ENCODE measurements around the gene PGAP2. TPM values are rescaled to one million over a fixed set of nuclear protein-coding genes. Genes with fewer than 3 reads are reported as not detected.

Gene PGAP2
- total RNA-seq, 4 donors from 2014 or later = 9.1 to 67.2 (median 53.7) TPM

DNA sequence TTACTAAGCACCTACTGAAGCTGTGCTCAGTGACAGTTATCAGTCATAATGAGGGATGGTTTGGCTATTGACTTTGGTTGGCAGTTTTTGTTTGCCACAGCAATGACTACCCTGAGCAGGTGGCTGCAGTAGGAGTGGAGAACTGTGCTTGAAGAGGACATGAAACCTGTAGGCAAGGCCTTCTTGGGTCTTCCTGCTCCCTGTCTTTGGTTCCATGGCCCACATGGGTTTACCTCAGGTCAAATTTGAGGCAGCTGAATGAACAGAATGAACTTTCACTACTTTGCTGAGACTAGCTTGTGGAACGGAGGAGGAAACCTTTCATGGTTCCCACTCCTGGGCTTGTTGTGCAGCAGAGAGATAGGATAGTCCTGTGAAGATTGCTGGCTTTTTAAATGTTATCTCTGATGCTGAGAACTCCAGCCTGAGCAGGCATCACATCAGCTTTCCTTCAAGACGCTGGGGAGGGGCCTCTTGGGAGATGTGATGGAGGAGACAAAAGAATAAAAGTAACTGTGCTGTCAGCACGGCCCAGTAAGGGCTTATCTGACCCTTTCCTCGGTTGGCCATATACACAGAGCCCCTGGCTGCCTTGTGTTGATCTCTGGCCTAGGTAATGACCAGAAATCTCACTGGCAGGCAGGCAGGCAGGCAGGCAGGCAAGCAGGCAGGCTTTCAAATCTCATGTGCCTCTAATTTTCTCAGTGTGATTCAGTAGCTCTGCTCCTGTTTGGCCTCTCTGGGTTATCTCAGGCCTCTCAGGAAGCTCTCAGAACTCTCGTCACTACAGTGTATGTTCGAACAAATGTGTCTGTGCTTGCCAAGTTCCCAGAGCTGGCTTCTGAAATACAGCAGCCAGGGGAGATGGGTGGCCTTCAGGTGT lies 59.1 kb downstream of the PGAP2 start:
- H3K4me3 ChIP-seq = no peak overlapping the region
- no peaks in the 10 kb centered on the region for H3K27me3 ChIP-seq
- H3K36me3 ChIP-seq = no peaks in the 10 kb centered on the region
- peak in 1 of 3 donors; percentile 60 for DNase-seq
- H3K9me3 ChIP-seq = no peaks in the 10 kb centered on the region
- peak overlapping the region in 3 of 4 donors; percentile 57 to 63 (median 61) for H3K27ac ChIP-seq
- TF ChIP-seq, protein P1, sequence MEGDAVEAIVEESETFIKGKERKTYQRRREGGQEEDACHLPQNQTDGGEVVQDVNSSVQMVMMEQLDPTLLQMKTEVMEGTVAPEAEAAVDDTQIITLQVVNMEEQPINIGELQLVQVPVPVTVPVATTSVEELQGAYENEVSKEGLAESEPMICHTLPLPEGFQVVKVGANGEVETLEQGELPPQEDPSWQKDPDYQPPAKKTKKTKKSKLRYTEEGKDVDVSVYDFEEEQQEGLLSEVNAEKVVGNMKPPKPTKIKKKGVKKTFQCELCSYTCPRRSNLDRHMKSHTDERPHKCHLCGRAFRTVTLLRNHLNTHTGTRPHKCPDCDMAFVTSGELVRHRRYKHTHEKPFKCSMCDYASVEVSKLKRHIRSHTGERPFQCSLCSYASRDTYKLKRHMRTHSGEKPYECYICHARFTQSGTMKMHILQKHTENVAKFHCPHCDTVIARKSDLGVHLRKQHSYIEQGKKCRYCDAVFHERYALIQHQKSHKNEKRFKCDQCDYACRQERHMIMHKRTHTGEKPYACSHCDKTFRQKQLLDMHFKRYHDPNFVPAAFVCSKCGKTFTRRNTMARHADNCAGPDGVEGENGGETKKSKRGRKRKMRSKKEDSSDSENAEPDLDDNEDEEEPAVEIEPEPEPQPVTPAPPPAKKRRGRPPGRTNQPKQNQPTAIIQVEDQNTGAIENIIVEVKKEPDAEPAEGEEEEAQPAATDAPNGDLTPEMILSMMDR (IDR thresholded peaks at IDR 0.05) = no peak
- no peak for TF ChIP-seq POLR2A (IDR thresholded peaks at IDR 0.05)
- peaks cover 0 to 42% (median 26%) of the 10 kb centered on the region in 4 donors for H3K4me1 ChIP-seq

GRCh38 chr11:3873712-3874349 lies 65.5 kb downstream of the PGAP2 start:
- no peaks in the 10 kb centered on the region for H3K27me3 ChIP-seq
- no peaks in the 10 kb centered on the region for H3K9me3 ChIP-seq
- H3K27ac ChIP-seq = no peak overlapping the region
- peaks cover 0 to 11% (median 6%) of the 10 kb centered on the region in 4 donors for H3K4me1 ChIP-seq
- no peak for TF ChIP-seq POLR2A (IDR thresholded peaks at IDR 0.05)
- TF ChIP-seq, protein P1 (IDR thresholded peaks at IDR 0.05) = no peak
- no peaks in the 10 kb centered on the region for H3K36me3 ChIP-seq
- no peak for DNase-seq
- H3K4me3 ChIP-seq = no peak overlapping the region

Small RNA genes lying within 50 kb of the gene (small RNA-seq; reads per million reads assigned to genes)
- 0 reads per million in 2 donors for gene RNU7-50P

Other genes starting within 250 kb of the PGAP2 start
- not detected for gene ART5, start 166.6 kb upstream of the PGAP2 start, total RNA-seq
- gene ART1, start 163.4 kb upstream of the PGAP2 start, total RNA-seq = not detected
- 1 to 10 TPM; 1.9 to 5.4 (median 3.5) TPM for gene CHRNA10, start 137.2 kb upstream of the PGAP2 start, total RNA-seq
- 100 to 1,000 TPM in 1 of 4 donors, 10 to 100 TPM in 3; 67.7 to 113 (median 86.8) TPM for gene NUP98, start 11.0 kb upstream of the PGAP2 start, total RNA-seq
- 10 to 100 TPM; 33.8 to 83.0 (median 67.0) TPM for gene RHOG, start 32.4 kb downstream of the PGAP2 start, total RNA-seq
- 100 to 1,000 TPM in 1 of 4 donors, 10 to 100 TPM in 3; 36.3 to 158 (median 46.1) TPM for gene STIM1, start 47.1 kb downstream of the PGAP2 start, total RNA-seq